ENCODE measurements around the gene MAP4K1.
"Not testable (repeated sequence)": the region's sequence is repeated elsewhere in the genome, so short reads cannot be mapped to it uniquely, and the experiment has no call there.

The MAP4K1 gene

GRCh38 chr19:38565691-38566105, 52.1 kb downstream of the MAP4K1 start:
- no peak for DNase-seq

- no peak for DNase-seq
These were observed 52.6 kb downstream of the MAP4K1 start for GRCh38 chr19:38564981-38565690.

GRCh38 chr19:38563475-38563874, 54.3 kb downstream of the MAP4K1 start:
- no peak for DNase-seq

- no peak for DNase-seq
These were observed 55.7 kb downstream of the MAP4K1 start for GRCh38 chr19:38562096-38562495.

GRCh38 chr19:38561658-38562057, 56.1 kb downstream of the MAP4K1 start:
- no peak for DNase-seq

- no peak for DNase-seq
These were observed 56.6 kb downstream of the MAP4K1 start for GRCh38 chr19:38561053-38561606.

GRCh38 chr19:38559428-38560401, 58.0 kb downstream of the MAP4K1 start:
- DNase-seq: no peak

GRCh38 chr19:38558933-38559332, 58.8 kb downstream of the MAP4K1 start:
- DNase-seq: not testable (repeated sequence)

- no peak for DNase-seq
These were observed 60.5 kb downstream of the MAP4K1 start for GRCh38 chr19:38557205-38557799.

GRCh38 chr19:38556521-38557174, 61.1 kb downstream of the MAP4K1 start:
- no peak for DNase-seq

- no peak for DNase-seq
These were observed 62.6 kb downstream of the MAP4K1 start for GRCh38 chr19:38555200-38555599.

GRCh38 chr19:38554676-38555141, 63.0 kb downstream of the MAP4K1 start:
- no peak for DNase-seq

- DNase-seq: not testable (repeated sequence)
These were observed 64.5 kb downstream of the MAP4K1 start for GRCh38 chr19:38553239-38553638.

GRCh38 chr19:38551450-38551813, 66.3 kb downstream of the MAP4K1 start:
- DNase-seq: no peak

GRCh38 chr19:38550376-38550775, 67.4 kb downstream of the MAP4K1 start:
- DNase-seq: no peak

- no peak for DNase-seq
These were observed 67.8 kb downstream of the MAP4K1 start for GRCh38 chr19:38549942-38550341.

- no peak for DNase-seq
These were observed 68.7 kb downstream of the MAP4K1 start for GRCh38 chr19:38549061-38549460.

- no peak for DNase-seq
These were observed 70.3 kb downstream of the MAP4K1 start for GRCh38 chr19:38547421-38547820.

GRCh38 chr19:38545596-38545995, 72.2 kb downstream of the MAP4K1 start:
- DNase-seq: no peak

GRCh38 chr19:38544569-38545315, 73.0 kb downstream of the MAP4K1 start:
- DNase-seq: peak; percentile 33

- DNase-seq: no peak
These were observed 73.8 kb downstream of the MAP4K1 start for GRCh38 chr19:38543807-38544568.
